HG02943 (cell line): ENCODE results near the gene ROCK2.

Experiments
- ATAC-seq: cut with Tn5 transposase; IDR thresholded peaks from one replicate; pipeline ENCODE4 v1.9.1; 2021; ENCODE audit warnings: mild to moderate bottlenecking, low read depth, moderate library complexity; ENCODE audit not compliant: unreplicated experiment

ROCK2 gene

DNA sequence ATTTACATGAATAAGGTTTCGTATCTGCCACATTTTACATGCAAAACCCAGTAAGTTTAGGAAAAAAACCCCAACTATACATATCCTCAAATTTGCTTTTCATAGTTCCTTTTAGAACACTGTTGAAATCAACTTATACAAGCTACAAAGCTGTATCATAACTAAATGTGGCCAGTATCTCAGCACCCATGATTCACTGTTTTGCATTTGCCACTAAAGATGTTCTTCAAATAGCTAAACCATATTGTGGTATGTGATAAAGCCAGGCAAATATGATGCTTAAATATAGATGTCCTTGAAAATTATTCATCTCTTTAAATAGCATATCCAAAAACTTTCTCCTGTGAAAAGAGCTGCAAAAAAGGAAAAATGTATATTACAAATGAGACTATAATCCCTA is 29.9 kb downstream of the ROCK2 start:
- no peak for ATAC-seq

DNA sequence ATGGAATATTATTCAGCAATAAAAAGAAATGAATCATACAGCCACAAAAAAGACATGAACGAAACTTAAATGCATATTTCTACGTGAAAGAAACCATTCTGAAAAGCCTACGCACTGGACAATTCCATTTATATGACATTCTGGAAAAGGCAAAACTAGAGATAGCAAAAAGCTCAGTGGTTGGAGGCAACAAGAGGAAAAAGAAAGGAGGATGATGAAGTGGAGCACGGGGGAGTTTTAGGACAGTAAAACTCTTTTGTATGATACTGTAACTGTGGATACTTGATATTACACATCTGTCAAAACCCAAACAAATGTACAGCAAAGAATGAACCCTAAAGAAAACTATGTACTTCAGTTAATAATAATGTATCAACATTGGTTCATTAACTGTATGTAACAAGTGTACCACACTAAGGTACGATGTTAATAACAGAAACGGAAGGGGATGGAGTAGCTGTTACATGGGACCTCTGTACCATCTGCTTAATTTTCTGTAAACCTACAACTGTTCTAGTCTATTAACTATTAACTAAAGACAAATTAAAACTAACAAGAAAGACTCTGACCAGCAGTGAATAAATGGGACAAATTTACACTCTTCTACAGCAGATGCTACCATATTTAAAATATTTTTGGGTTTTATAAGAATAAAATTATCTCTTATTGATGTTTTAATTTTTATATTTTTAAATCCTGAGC is 31.5 kb downstream of the ROCK2 start:
- ATAC-seq, result no peak

DNA sequence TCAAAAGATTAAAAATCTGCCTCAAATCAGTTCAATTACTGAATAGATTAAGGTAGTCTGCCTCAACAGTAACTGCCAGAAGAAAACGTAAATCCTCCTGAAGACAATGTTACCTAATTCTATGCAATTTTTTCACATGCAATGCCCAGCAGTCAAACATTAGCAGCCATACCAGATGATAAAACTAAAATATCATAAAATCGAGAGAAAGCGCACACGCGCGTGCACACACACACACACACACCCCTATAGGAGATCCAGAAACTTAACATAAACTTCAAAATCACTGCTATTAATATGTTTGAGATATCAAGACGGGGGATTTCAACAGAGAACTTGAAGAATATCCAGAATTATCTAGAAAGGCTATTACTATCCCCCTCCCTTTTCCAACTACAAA is 32.9 kb downstream of the ROCK2 start:
- no peak for ATAC-seq

DNA sequence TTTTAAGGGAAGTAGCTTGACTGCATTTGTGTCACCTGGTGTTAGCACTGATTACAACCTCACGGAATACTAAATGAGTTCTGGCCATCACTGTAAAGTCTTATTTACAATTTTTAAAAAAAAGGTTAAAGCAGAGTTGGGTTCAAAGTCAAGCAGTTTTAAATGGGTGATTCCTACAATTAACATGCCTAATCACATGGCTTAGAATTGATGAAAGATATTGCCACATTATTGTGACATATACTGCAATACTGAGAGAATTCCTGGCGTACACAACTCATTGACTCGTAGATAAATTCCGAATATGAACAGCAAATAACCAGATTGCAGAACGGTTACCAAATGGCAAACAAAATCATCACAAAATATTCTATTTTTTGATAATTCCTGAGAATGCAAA is 34.2 kb downstream of the ROCK2 start:
- no peak for ATAC-seq

DNA sequence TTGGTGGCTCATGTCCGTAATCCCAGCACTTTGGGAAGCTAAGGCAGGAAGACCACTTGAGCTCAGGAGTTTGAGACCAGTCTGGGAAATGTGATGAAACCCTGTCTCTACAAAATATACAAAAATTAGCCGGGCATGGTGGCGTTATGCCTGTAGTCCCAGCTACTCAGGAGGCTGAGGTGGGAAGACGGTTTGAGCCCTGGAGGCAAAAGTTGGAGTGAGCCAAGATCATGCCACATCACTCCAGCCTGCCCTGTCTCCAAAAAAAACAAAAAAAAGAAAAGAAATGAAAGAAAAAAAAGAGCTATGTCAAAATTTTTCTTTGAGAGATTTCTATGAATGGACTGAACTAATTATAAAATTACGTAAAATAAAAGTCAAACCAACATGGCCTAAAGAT is 34.7 kb downstream of the ROCK2 start:
- ATAC-seq, result no peak

DNA sequence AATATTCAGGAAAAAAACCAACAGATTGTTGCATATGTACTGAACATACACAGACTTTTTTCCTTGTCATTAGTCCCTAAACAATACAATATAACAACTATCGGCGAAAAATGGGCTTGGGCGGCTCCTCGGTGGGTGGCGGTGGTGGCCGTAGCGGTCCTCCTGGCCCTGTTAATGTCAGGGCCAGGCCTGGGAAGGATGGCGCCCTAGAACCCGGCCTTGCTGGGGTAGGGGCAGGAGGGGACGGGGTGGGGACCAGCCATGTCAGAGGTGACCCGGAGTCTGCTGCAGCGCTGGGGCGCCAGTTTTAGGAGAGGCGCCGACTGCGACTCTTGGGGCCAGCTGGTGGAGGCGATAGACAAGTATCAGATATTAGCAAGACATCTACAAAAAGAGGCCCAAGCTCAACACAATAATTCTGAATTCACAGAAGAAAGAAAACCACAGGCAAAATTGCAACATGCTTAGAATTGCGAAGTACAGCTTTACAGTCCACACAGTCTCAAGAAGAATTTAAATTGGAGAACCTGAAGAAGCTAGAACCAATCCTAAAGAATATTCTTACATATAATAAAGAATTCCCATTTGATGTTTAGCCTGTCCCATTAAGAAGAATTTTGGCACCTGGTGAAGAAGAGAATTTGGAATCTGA is 36.5 kb downstream of the ROCK2 start:
- ATAC-seq, result no peak

DNA sequence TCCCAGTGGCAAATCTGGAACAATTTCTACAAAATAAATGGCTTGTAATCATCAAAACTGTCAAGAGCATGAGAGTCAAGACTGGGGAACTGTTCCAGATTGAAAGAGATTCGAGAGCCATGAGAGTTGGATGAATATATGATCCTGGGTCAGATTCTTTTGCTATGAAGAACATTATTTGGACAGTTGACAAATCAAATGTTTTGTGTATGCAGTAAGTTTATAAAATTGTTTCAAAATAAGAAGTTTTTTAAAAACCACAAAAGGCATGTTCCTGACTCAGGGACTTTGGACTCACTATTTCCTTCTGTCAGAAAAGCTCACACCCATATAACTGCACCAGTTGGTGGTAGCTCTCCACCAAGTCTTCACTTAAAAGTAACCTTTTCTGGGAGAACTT is 38.5 kb downstream of the ROCK2 start:
- no peak for ATAC-seq

DNA sequence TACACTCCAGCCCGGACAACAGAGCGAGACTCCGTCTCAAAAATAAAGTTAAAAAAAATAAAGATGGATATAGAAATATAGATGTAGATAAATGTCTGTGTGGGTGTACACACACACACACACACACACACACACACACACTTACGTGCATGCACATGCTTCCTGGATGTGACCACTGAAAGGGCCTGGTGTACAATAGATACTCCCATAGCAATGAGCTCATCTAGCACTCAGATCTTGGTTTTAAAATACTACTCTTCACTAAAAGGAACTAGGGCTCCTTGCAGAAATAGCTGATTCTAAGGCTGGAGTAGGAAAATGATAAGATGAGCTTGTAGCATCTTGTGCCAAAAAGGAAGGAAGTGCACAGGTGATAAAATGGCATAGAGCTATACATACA is 39.1 kb downstream of the ROCK2 start:
- no peak for ATAC-seq

DNA sequence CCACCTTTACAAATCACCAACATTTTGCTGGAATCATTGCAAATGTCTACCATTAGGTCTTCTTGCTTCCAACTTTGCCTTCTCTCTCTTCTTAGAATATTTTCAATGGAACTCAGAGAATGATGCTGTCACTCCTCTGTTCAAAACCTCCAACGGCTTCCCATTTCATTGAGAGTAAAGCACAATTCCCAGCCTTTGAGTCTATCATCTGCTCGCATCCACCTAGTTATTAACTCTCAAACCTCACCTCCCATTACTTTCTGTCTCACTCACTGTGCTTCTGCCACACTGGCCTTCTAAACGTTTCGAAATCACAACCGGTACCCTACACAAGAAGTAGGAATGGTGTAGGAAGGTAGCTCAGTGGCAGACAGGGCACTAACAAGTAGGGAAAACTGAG is 40.0 kb downstream of the ROCK2 start:
- no peak for ATAC-seq

DNA sequence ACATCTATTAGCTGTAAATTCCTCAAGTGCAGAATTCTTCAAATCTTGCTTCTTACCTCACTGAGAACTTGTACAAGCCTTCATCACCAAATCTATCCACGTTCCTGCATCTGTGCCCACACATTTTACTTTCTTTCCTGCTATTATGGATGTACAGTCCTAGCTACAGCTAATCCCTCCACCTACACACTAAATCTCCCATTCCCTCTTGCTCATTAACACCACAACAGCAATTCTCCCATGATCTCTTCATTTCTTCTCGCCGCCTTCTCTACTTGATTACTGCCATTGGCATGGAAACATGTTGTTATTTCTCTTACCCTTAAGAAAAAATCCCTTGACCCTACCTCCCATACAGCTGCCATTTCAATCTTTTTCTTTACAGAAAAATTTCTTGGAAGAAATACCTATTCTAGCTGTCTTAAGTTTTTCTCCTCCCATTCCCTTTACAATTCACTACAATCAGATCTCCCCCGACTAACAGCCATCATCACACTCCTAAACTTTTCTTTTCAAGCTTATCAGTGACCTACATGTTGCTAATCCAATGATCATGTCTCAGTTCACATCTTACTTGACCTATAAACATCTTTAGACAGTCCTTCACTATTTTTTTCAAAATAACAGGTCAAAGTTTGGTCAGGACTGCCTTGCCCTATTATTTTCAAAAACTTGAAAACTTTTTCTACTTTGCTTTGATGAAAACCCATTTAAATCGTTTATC is 41.0 kb downstream of the ROCK2 start:
- no peak for ATAC-seq

DNA sequence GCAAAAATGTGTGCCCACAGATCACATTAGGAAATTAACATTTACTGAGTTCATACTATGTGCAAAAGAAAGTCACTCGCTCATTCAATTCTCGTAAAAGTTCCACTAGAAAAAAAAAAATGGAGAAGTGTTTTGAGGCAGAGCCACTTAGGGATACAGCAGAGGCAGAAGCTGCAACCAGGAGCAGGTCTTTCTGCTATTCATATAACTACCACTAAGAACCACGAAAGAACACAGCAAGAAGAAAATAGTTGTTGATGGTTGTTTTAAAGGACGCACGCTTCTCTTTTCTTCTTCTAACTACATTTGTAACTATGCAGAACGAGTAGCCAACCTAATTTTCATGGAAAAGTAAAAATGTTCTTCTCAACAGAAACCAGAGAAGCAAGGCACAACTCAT is 45.0 kb downstream of the ROCK2 start:
- ATAC-seq, result no peak

DNA sequence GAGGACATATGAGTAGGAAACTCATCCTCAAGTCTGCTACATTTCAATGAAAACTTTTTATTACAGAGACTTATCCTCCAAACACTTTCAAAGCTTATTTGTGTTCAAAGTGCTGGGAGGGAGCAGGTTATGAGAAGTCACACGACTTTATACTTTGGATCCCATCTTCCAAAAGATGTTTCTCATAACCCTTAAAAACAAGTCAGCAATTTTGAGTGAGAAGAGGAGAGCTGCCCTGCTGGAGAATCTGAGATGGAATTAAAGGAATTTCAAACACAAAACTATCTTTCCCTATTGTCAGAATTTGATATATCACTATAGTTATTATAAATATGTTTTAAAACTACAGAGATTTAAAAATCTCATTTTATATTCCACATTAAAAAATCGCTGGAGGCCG is 45.8 kb downstream of the ROCK2 start:
- ATAC-seq, result no peak

DNA sequence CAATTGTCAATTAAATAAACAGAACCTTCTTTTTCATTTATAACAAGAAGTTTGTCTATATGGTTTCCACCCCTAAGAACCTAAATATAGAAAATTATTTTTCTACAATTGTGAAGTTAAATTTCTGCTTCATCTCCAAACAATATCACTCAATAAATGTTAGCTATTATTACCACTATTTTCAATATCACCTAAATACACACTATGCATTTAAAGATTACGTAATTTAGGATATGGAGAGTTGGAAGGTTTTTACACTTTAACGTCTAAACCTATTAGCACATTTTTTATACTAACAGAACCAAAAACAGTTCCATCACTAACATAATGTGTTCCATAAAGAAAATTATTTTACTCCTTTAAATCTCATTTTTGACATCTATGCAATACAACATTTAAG is 48.0 kb downstream of the ROCK2 start:
- no peak for ATAC-seq

DNA sequence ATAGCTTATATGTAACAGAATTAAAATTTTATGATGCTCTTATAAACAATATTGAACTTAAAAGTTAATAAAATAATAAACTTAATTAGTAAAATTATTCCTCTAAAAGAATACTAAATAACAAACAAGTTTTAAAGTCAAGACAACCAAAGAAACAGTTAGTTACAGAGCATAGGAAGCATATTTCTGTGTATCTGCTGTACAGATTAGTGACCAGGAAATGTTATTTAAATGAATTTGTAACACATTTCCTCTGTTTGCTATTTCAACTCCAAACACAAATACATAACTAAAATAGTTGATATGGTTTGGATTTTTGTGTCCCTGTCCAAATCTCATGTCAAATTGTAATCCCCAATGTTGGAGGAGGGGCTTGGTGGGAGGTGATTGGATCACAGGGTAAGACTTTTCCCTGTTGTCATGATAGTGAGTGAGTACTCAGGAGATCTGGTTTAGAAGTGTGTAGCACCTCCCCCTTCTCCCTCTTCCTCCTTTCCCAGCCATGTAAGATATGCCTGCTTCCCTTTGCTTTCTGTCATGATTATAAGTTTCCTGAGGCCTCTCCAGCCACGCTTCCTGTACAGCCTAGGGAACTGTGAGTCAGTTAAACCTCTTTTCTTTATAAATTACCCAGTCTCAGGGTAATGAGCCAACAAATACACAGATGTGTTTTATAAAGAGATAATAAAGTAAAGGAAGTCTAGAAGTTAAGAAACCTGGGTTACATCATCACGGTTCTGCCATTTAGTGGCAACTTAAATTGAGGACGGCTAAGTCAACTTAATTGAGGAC is 51.8 kb downstream of the ROCK2 start:
- ATAC-seq, result no peak

DNA sequence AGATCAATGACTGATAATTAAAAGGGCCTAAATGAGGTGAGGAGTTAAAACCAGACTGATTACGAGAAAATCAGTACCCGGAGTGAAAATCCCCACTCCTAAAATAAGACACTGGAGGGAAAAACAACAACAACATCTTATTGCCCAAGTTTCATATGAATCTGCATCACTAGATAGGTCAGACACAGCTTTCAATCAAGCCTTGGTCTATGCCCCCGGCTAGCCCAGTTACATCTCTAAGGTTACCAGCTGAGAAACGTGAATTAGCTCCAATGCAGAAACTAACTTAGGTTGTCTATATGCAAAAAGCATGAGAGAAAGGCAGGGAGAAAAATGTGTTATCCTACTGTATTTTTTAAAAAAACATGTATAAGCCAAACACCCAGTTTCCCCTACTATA is 53.7 kb downstream of the ROCK2 start:
- ATAC-seq, result no peak

DNA sequence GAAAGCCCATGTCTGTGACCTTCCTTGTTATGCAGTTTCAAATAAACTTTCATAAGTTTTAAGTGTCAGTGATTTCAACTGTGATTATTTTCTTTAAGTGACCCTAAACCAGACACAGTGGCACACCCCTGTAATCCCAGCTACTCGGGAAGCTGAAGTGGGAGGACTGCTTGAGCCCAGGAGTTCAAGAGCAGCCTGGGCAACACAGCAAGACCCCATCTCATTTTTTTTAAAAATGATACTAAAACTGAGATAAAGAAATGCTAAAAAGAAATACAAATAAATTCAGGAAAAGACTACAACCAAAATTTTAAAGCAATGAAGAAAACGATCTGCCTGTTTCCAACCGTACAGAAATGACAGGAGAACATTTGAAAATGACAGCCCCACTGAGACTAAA is 54.2 kb downstream of the ROCK2 start:
- ATAC-seq, result no peak

DNA sequence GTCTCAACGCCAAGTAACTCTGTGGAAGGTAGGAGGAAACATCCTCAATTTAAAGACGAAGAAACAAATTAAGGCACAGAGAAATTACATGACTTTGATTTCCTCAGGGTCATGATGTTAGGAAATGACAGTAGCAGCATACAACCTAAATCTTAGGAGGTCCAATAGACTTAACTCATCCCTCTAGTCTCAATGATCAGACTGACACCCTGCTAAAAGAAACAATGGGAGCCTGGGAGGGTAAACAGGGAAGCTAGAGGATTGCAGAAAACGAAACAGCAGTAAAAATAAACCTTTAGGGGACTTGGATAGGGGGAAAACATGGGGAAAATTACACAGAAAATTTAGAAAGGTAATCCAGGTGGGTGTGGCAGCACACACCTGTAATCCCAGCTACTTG is 56.0 kb downstream of the ROCK2 start:
- ATAC-seq, result no peak

DNA sequence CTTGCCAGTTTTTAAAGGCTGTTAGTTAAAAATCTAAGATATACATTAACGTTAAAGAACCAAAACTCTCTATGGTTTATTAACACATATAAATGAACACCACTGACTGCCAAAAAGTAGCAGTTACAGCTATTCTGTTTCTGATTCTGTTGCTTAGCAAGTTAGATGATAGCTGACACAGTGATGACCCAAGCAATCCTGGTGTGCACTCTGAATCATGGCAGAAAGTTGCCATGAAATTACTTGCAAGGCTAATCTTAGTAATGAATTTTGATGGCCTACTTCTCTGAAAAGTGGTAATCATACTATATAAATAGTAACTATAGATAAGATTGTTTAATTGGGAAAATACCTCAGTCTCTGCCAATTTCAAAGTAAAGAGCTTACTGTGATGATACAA is 57.7 kb downstream of the ROCK2 start:
- ATAC-seq, result no peak

DNA sequence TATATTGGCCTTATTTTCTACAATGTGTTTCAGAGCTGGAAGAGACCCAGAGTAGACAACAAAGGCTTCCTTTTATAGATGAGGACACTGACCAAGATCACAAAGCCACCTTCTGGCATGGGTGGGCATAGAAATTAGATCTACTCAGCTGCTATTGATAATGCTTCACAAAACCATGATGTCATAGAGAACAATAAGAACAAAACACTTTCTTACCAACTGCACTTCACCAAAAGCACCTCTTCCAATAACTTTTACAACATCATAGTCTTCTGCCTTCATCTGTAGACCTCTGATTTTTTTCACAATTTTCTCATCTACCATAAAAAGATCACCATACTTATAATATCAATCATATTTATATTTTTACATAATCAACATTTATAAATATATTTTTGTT is 58.1 kb downstream of the ROCK2 start:
- ATAC-seq, result no peak

DNA sequence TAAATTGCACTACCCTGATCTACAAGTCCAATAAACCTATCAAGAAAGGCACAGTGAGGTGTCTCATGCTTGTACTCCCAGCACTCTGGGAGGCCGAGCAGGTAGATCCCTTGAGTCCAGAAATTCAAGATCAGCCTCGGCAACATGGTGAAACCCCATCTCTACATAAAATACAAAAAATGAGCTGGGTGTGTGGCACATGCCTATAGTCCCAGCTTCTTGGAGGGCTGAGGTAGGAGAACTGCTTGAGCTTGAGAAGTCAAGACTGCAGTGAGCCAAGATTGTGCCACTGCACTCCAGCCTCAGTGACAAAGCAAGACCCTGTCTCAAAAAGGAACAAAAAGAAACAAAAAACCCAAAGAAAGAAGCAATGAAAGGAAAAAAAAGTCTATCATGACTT is 58.9 kb downstream of the ROCK2 start:
- no peak for ATAC-seq

DNA sequence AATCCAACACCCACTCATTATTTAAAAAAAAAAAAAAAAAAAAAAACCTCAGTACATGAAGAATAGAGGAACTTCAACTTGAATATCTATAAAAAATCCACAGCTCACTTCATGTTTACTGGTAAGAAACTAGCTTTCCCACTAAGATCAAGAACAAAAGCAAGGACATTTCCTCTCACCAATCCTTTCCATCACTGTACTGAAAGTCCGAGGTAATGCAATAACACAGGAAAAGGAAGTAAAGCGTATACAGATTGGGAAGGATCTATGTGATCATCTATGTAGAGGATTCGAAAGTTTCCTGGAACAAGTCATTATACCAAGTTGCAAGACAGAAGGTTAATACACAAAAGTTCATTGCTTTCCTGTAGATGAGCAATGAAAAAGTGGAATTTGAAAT is 63.2 kb downstream of the ROCK2 start:
- no peak for ATAC-seq
